ENCODE data around the gene ALPP.
"Not testable (repeated sequence)": the region's sequence is repeated elsewhere in the genome, so short reads cannot be mapped to it uniquely, and the experiment has no call there.

The ALPP gene

GRCh38 chr2:232406556-232407310, 28.2 kb downstream of the ALPP start, which contains the start of gene ALPG:
ALPG (plus strand) TSS chr2:232406844; CDS start chr2:232406895, 51 bp downstream.
- no peak for DNase-seq (ENCODE audit: low read depth)

- not testable (repeated sequence) for DNase-seq (ENCODE audit: low read depth)
These were observed 29.0 kb downstream of the ALPP start for GRCh38 chr2:232407428-232408150.

DNA sequence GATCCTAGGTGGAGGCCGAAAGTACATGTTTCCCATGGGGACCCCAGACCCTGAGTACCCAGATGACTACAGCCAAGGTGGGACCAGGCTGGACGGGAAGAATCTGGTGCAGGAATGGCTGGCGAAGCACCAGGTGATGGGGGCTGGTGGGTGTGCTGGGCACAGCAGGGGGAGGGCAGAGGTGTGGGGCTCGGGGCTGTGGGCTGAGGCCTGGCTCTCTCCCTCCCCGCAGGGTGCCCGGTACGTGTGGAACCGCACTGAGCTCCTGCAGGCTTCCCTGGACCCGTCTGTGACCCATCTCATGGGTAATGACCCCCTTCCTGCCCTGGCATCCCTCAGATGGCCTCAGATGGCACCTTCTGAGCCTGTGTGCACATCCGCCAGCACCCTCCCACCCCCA, 29.7 kb downstream of the ALPP start:
- not testable (repeated sequence) for DNase-seq (ENCODE audit: low read depth)

GRCh38 chr2:232409617-232410016, 31.1 kb downstream of the ALPP start:
- not testable (repeated sequence) for DNase-seq (ENCODE audit: low read depth)

DNA sequence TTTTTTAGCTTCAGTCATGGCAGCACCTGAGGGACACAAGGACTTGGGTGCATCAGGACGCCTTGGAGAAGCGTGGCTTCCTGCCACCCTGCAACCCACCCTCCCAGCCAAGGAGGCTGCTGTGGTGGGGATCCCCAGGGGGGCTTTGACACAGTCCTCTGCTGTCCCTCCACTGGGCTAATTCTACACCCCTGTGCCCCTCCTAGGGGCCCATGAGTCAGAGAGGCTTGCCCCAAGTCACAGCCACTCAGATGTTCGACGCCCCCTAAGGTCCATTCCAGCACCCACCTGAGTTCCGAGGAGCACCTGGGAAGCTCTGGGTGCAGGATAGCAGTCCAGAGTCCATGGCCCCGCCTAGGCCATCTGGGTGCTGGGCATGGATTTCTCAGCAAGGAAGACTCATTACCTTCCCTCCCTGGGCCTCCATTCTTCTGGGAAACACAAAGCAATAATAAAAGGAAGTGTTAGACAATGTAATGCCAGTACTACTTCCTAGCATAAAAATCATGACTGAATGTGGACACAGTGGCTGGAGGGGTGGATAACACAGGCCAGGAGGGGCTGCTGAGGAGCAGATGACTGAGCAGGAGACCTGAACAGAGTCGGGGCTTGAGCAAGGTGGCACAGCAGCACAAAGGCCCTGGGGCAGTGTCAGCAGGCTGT, 31.8 kb downstream of the ALPP start:
- no peak for DNase-seq (ENCODE audit: low read depth)

GRCh38 chr2:232411901-232412629, 33.5 kb downstream of the ALPP start:
- DNase-seq (ENCODE audit: low read depth): no peak

DNA sequence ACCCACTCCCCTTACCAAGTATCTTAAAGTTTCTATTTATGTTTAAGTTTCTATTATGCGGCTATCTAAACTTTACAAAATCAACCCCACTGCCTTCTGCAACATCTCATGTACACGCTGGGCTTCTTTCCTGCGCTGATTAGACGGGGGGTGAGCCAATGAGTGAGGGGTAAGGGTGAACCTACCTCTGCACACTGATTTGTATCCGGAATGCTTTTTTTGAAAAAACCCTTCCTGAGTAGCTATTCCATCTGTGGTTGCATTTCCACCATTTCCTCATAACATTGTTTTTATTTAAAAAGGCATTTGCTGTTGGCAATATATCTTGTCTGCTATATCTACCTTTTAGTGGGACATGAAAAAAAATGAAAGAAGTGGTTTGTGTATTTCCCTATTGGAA, 34.4 kb downstream of the ALPP start:
- no peak for DNase-seq (ENCODE audit: low read depth)

DNA sequence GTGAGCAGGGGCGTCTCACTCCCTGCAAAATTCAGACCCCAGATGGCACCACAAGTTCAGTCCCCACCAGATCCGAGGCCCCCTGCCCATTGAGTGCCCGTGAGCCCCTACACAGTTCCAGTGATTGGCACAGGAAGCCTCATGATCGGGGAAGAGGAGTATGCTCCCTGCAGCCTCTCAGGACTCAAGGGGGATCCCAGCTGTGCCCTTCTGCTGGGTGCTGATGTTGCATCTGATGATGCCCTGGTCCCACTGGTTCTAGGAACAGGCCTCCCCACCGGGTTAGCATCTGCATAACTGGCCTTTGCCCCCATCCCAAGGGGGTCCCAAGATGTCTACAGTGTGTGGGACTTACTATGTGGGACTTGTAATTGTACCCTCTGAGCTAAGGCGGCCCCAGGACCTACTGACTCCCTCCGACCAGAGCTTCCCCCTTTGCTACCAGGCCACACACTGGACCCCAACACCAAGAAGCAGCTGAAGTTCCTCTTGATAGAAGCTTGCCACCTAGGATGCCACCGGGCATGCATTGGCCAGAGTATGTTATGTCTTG, 36.7 kb downstream of the ALPP start:
- DNase-seq (ENCODE audit: low read depth): no peak

DNA sequence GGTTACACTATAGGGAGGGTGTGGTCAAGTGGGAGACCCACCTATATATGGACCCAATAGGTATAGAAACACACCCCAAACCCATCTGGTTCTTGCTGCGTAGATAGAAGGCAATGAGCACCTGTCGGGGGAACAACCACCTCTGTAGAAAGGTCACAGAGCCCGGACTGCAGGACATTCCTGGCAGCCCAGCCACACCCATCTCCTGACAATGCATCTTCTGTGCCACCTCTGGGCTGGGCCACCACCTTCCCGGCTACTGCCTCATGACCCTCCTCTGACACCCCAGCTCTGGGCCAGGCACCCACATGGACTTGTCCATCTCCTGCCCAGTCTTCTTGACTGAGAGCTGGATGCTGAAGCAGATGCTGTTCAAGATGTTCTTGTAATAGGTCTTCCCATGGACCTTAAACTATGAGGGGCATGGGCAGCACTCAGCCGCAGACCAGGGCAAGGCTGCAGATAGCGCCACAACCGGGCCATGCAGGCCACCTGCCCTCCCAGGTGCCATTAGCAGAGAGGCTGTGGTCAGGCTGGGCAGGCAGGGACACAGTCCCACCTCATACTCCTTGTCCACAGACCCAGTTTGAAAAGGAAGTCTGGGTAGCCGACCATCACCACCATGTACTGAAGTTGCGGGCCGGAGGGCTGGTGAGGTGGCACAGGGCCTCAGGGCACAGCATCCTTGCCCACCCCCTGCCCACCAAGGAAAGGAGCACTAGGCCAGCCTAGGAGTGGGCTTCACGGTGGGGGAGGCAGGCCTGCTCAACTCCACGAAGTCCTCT, 37.4 kb downstream of the ALPP start:
- no peak for DNase-seq (ENCODE audit: low read depth)

- no peak for DNase-seq (ENCODE audit: low read depth)
These were observed 38.2 kb downstream of the ALPP start for GRCh38 chr2:232416521-232417470.

- no peak for DNase-seq (ENCODE audit: low read depth)
These were observed 38.9 kb downstream of the ALPP start for GRCh38 chr2:232417489-232417888.

GRCh38 chr2:232418056-232418455, 39.5 kb downstream of the ALPP start:
- DNase-seq (ENCODE audit: low read depth): no peak

DNA sequence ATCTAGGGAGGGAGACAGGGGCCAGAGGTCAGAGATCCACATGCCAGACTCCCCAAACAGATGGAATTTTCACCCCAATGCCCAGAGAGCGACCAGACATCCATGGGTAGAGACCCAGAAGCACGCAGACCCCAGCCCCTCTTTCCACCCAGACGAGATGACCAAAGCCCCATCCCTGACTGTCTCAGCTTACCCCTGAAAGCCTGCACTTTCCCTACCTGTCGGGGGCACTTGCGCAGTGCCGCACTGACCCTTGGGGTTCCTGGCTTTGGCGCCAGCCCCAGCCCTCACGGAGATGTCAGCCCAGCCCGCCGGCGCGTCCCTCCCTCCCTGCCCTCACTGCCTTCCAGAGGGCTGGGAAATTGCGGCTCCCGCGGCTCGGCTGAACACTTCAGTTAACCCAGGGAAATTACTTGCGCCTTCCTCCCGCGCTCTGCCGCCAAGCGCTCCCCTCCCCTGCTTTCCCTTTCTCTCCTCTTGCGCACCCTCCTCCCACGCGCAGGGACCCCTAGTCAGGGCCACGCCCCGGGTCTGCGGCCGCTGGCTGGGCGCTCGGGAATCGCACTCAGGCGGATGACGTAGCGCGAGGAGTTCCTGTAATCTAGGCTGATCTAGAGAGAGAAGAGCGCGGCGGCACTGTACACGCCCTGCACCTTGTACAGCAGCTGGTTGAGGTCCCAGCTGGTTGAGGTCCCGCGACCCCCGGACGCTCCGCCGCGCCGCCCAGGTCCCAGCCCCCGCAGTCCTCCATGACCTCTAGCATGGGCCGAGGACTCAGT, 40.1 kb downstream of the ALPP start:
- DNase-seq (ENCODE audit: low read depth): no peak

DNA sequence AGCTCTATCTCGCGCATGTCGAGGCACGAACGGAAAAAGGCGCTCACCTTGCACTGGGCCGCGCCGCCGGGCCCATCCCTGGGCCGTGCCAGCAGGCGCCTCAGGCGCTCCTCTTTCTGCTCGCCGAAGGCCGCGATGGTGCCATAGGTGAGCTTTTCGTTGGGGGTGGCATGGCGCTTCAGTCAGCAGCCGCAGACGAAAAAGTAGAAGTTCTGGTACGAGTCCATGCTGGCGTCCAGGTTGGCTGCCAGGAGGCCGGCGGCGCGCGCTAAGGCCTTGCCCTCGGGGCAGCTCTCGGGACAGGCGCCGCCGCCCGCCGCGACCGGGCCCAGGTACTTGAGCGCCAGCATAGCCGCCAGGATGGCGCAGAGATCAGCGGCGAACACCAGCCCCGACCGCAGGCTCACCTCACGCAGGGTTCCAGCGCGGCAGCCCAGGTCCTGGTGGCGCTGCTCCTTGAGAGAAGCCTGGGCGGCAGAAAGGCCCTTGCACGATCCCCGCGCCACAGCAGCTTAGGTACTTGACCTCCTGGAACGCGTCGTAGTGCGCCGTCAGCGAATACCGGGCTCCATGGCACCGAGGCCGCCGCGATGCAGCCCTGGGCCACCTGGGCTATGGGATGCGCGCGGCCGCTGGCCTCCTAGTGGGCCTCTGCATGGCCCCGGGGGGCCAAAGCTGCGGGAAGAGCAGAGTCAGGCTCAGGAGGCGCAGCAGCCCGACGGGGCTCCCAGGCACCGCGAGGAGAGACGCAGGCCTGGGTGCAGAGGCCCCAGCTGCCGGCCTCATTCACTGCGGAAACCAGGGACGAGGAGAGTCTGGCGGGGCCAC, 40.9 kb downstream of the ALPP start:
- no peak for DNase-seq (ENCODE audit: low read depth)

GRCh38 chr2:232420073-232420454, 41.5 kb downstream of the ALPP start:
- DNase-seq (ENCODE audit: low read depth): no peak

- no peak for DNase-seq (ENCODE audit: low read depth)
These were observed 42.1 kb downstream of the ALPP start for GRCh38 chr2:232420463-232421188.

DNA sequence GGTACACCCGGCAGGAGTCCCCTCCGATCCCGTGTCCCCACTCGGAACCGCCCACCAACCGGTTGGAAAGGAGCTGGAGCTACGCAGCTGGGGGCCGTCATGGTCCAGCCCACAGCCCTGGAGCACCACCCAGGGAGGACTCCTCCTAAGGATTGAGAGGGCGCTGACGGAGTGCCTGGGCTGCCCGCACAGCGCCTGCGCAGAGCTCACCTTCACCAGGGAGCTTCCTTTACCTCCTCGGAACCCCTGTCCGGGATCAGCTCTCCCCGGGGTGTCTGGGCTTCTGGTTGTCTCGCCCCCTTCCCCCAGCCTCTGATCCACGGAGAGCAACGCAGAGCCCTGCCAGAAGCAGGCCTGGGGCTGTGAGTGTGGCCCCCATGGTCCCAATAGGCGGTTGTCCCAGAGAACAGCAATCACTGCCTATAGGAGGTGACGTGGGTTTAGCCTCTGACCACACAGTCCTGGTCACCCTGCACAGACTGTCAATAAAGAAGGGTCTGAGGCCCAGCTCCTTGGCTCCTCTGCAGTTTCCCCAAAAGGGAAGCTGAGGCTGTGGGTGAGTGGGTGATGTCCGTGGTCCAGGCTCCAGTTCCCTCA, 42.7 kb downstream of the ALPP start:
- no peak for DNase-seq (ENCODE audit: low read depth)

Measured in stimulated activated CD8-positive, alpha-beta memory T cell treated with anti-CD3 and anti-CD28 coated beads, Interleukin-4, amount 100 ng/mL, for 24 hours (primary cell).